Stimulated activated CD4-positive, alpha-beta T cell treated with anti-CD3 and anti-CD28 coated beads, Interleukin-4, amount 100 ng/mL, for 24 hours (primary cell): ENCODE results near the gene LPCAT4.

Experiments
- DNase-seq: peaks from one replicate; pipeline ENCODE4 v3.0.0-alpha.2; 2020

Gene LPCAT4

DNA sequence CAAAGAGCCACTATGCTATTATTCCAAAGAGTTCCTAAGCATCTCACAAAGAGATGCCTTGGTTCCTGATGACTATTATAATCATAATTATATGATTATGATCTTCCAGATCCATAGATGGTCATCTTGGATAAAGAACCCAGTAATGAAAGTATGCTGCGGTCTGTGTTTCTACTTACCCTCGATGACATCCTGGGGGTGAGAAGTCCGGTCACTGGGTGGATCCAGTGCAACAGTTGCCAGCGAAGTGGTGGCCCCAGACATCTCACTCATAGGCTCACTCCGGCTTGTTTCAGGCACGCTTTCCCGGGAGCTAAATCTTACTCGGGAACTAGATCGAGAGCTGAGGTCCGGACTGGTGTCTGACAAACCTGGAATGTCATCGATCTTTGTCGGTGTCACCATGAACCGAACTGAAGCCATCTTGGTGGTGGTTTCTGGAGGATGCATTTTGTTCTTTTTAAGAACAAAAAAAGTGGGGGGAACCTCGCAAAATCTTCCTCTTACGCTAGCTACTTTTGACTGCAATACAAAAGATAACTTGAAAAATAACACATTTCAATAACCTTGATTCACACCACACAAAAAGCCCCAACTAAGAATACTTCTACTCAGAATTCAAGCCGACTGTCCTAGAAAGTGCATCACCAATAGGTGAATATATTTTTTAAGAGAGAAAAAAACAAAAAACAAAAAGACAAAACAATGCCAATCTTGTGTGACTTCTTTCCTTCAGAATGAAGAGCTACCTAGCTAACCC is 30.6 kb downstream of the LPCAT4 start:
- no peak for DNase-seq

DNA sequence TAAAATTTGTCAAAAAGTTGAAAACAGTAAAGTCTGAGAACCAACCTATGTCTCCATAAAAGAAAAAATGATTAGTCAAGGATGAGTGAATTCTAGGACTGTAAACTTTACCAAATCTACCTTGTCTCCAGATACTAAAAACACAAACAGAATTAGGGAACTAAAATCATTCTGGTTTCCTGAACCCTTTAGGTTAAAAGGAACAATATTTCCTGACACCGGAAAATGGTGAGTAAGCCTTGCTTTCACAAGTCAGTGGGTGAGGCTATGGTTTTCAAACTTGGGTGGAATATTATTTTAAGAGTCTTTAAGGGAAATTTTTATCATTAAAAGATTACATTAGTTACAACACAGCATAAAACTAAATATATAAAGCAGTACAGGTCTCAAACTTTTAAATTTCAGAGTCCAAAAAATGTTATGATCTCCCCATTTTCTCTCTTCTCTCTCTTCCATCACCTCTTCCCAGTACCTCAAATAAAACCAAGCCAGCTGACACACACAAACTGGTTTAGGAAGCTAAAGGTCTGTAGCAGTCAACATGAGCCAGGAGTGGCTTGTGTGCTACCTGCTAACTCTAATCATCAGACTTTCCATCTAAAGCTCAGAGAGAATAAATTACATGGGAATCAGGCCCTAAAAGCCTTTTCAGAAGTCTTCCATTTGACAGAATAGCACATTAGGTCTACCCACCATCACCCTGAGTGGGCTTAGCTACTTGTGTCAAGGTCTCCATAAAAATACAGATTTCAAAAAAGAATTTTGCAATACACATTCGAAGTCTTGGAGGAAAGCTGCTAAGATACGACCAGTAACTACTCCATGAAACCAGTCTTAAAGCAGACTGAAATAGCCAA is 31.6 kb downstream of the LPCAT4 start:
- no peak for DNase-seq

GRCh38 chr15:34334672-34335071 is 32.3 kb downstream of the LPCAT4 start:
- no peak for DNase-seq

DNA sequence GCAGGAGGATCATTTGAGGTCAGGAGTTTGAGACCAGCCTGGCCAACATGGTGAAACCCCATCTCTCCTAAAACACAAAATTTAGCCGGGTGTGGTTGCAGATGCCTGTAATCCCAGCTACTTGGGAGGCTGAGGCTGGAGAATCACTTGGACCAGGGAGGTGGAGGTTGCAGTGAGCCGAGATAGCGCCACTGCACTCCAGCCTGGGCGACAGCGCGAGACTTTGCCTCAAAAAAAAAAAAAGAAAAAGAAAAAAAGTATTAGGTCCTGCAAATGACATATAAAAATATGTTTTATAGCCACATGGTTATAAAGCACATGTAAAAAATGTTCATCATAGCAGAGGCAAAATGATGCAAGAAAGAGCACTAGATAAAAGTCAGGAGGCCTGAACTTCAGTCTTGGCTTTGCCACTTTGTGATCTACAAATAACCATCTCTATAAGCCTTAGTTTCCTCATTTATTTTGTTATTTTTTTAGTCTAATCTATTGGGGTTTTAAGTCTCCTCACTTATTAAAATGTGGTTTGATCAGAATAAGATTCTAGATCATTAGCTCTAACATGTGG is 34.4 kb downstream of the LPCAT4 start:
- DNase-seq, result no peak

DNA sequence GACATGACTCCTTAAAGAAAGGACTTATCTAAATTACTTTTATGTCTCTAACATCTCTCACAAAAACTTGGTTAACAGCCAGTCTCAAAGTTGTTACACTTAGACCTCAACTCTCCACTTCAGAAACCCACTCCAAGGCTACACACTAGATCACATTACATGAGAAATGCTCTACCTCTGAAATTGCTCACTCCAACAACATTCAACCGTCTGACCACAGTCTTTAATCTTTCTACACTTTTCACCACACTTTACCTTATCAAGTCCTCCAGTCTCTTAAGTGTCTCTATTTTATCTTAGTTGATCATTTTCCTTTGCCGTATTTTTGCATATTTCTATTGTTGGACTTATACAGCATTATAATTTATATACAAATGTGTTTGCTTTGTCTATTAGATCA is 35.2 kb downstream of the LPCAT4 start:
- peak; percentile 19 for DNase-seq

- DNase-seq, result no peak
These were observed 36.7 kb downstream of the LPCAT4 start for GRCh38 chr15:34330279-34330678.

- no peak for DNase-seq
These were observed 38.0 kb downstream of the LPCAT4 start for GRCh38 chr15:34329006-34329405.

DNA sequence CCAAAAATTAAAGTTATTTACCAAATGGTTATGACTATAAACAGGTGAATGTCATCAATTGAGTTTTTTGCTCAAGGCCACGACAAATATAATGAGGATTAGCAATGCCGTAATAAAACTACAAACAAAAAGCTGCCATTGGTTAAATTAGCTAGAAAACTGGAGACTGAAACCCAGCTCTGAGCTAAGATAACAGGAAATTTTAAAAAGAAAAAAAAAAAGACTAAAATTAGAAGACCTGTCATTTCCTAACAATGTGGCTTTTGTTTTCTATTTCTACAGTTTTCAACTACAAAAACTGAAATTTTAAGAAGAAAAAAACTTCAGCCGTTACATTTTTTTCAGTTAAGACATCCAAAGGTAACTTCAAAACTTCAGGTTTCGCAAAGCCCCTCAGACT is 39.1 kb downstream of the LPCAT4 start:
- DNase-seq, result no peak

DNA sequence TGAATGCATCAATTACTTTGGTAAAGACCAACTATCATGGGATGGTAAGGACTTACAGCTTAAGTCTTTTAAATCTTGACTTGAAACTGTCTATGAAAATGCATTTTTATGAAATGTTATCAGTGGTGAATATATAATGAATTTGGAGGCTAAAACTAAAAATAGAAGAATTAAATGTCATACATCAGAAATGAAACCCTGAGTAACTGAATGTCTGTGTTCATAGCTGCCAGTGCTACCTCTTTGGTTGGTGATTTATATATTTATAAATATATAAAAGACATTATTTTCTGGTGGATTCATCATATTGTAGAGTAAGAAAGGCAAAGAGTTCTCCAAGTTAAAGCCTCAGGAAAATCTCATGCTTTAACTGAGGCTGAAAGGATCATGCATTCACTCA is 41.6 kb downstream of the LPCAT4 start:
- DNase-seq, result no peak

DNA sequence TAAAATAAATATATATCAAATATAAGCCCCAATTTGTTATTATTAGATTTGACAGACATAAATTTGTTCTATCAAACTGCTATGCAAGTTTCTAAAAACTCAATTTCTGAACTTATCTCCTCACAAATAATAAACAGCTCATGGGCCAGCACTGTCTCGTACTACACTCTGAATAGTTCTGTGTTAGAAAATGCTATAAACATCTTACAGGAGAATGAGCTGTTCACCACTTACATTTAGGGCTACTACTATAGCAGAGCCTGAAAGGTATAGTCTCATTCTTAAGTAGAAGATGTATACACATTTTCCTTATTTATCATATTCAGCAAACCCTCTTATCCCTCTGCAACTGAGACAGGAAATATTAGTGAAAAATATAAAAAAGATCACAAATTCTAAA is 42.1 kb downstream of the LPCAT4 start:
- DNase-seq, result no peak

GRCh38 chr15:34323217-34323616 is 43.8 kb downstream of the LPCAT4 start:
- DNase-seq, result no peak

DNA sequence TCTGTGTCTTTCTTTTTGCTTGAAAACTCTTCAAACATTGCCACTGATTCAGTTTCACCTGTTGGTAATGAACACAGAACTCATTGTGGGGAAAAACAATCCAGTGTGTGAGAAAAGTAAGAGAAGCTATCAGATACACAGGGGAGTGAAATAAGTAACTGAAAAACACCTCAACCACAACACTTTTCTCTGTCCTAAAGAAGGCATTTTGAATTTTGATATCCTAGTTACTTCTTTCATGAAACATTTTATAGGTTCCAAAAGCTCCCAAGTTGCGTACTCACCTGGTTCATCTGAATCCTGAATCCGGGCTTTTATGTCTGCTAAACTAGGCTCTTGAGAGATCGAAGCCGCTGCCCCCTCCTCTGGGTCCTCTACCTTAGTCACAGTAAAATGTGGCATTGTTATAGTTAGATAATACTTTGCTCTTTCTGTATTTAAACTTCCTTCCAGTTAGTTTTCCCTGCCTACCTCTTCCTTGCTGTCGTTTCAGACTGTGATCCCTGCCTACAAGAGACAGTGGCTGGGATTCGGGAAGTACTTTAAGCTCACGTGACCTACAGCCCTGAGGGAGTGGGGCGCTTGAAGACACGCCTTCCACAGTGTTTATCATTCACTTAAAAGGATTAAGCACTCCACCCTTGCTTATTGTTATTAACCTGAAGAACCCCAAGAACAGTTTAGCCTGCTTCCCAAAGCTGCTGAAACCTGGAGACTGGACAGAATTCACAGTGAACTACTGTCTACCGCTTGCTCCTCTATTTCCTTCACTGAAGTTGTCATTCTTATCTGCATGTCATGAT is 48.5 kb downstream of the LPCAT4 start:
- DNase-seq, result no peak

DNA sequence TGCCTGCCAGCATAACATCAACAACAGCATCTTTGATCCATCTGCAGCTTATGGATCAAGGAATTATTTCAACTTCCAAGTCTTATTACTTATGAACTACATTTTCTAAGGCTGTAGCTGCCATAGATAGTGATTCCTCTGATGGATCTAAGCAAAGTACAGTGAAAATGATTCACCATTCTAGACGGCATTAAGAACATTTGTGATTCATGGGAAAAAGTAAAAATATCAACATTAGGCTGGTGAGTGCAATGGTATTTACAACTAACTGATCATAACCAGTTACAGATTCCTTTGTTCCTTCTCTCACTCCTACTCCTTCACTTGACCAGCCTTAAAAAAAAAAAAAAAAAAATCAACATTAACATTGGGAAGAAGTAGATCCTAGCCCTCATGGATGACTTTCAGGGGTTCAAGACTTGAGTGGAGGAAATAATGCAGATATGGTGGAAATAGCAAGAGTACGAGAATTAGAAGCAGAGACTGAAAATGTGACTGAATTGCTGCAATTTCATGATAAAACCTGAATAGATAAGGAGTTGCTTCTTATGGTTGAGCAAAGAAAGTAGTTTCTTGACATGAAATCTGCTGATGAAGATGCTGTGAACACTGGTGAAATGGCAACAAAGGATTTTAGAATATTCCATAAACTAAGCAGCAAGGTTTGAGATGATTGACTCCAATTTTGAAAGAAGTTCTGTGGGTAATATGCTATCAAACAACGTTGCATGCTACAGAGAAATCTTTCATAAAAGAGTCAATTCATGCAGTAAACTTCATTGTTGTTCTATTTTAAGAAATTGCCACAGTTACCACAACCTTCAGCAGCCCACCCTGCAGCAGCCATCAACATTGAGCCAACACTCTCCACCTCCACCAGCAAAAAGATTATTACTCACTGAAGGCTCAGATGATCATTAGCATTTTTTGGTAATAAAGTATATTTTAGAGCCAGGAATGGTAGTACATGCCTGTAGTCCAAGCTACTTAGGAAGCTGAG is 52.2 kb downstream of the LPCAT4 start:
- DNase-seq, result no peak

GRCh38 chr15:34311563-34311962 is 55.4 kb downstream of the LPCAT4 start:
- no peak for DNase-seq
